Duodenal mucosa (tissue), 2 donors: Measurements from ENCODE around the gene NDUFV1.

Experiments used
- H3K27ac ChIP-seq: one replicate; pipeline ENCODE4 v1.7.0; 2013; ENCODE audit warnings: low read depth, low read length
- H3K27me3 ChIP-seq, 2 donors: one replicate each; pipeline ENCODE4 v1.7.0; 2013; ENCODE audit warnings: low read length in 2 of 2, control low read depth in 1 of 2; ENCODE audit not compliant: insufficient read depth in 2 of 2, control insufficient read depth in 1 of 2
- H3K36me3 ChIP-seq, 2 donors: one replicate each; pipeline ENCODE4 v1.7.0; 2013; ENCODE audit warnings: low read length in 2 of 2, control low read depth in 1 of 2; ENCODE audit not compliant: insufficient read depth in 2 of 2, control insufficient read depth in 1 of 2
- H3K4me1 ChIP-seq, 2 donors: one replicate each; pipeline ENCODE4 v1.7.0; 2013; ENCODE audit warnings: low read length in 2 of 2, control low read depth in 1 of 2; ENCODE audit not compliant: insufficient read depth in 2 of 2, control insufficient read depth in 1 of 2
- H3K4me3 ChIP-seq, 2 donors: one replicate each; pipeline ENCODE4 v1.7.0; 2013; ENCODE audit warnings: low read length in 2 of 2, low read depth in 1 of 2
- H3K9ac ChIP-seq, 2 donors: one replicate each; pipeline ENCODE4 v1.7.0; 2013; ENCODE audit warnings: low read length in 2 of 2, low read depth in 1 of 2
- H3K9me3 ChIP-seq, 2 donors: one replicate each; pipeline ENCODE4 v1.7.0; 2013; ENCODE audit warnings: low read length in 2 of 2, control low read depth in 1 of 2; ENCODE audit not compliant: control insufficient read depth in 1 of 2

Gene NDUFV1

DNA sequence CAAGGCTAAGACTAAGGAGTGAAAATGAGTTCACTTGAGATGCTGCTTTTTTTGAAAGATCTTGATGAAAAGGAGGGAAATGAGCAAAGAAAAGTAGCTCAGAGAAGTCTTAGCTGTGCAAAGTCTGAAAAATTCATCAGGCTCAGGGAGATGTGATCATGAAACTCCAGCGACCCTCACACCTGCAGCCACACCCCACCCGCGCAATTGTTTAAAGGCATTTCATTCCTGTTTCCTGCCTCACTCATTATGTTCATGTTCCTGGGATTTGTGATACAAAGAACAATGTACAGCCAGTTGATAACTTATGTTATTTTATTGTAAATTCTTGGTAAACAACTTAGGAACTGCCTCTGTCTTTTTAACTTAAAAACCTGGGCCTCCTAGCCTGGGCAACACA is 31.8 kb upstream of the NDUFV1 start:
- H3K4me3 ChIP-seq, result no peak overlapping the region
- H3K36me3 ChIP-seq, result no peaks in the 10 kb centered on the region
- H3K9ac ChIP-seq, result no peak overlapping the region
- peaks cover 2 to 6% of the 10 kb centered on the region in 2 donors for H3K27me3 ChIP-seq
- H3K27ac ChIP-seq, result no peak overlapping the region
- peaks cover 10 to 19% of the 10 kb centered on the region in 2 donors for H3K4me1 ChIP-seq
- H3K9me3 ChIP-seq, result no peaks in the 10 kb centered on the region

DNA sequence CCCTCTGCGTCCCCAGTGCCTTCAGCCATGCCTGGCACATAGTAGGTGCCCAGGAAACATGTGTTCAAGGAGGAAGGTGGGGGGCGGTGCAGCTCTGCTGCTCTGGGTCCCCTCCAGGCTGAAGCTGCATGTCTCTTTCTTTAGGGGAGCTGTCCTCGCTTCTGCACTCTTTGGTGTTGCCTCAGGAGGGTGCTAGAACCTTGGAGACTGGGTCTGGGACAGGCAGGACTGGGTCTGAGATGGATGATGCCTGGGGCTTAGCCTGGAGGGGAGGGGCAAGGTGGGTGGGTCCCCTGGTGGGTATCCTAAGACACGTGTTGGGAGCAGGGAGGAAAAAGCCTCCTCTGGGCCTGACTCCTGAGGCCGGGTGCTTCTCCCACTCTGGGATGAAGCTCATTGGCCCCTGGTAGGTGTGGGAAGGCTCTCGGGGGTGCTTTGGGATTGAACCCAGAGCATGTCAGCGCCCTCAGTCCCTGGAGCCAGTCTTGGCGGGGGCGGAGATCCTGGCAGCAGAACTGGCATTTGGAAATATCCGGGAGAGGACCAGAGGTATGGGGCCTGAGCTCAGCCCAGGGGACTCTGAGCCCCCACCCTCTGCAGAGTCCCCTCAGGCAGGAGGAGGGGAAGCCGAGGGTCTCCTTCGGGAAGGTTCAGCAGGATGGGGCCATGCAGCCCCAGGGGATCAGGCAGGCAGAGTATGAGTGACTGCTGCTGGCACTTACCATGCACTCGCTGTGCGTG is 29.8 kb upstream of the NDUFV1 start:
- H3K36me3 ChIP-seq, result no peaks in the 10 kb centered on the region
- H3K9ac ChIP-seq, result no peak overlapping the region

DNA sequence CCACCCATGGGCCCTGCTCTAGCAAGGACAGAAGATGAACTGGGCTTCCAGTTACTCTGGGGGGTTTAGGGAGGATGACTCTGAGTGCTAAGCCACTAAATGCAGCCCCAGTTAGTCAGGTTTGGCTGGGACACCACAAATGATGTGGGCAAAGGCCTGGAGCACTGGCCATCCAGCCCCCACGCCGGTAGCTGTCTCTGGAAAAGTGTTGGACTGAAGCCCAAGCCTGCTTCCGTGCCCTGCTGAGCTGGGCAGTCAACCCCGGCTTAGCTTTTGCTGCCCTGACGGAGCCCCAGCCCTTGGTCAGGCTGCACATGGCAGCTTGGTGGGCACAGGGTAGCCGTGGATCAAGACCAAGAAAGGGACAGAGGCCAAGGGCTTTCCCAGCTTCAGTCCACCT is 28.8 kb upstream of the NDUFV1 start:
- no peak overlapping the region for H3K27ac ChIP-seq
- H3K4me1 ChIP-seq, result peaks cover 27 to 29% of the 10 kb centered on the region in 2 donors
- no peaks in the 10 kb centered on the region for H3K9me3 ChIP-seq
- peaks cover 2 to 6% of the 10 kb centered on the region in 2 donors for H3K27me3 ChIP-seq
- H3K36me3 ChIP-seq, result no peaks in the 10 kb centered on the region
- no peak overlapping the region for H3K9ac ChIP-seq
- no peak overlapping the region for H3K4me3 ChIP-seq

More for the DNA sequence above, 29.8 kb upstream of the NDUFV1 start:
- Histone ChIP-seq H3K4me1 (peaks cover 18 to 20% of the 10 kb centered on the region in 2 donors), H3K27ac (no peak overlapping the region), H3K4me3 (no peak overlapping the region), H3K9me3 (no peaks in the 10 kb centered on the region), H3K27me3 (peaks cover 2 to 6% of the 10 kb centered on the region in 2 donors)

DNA sequence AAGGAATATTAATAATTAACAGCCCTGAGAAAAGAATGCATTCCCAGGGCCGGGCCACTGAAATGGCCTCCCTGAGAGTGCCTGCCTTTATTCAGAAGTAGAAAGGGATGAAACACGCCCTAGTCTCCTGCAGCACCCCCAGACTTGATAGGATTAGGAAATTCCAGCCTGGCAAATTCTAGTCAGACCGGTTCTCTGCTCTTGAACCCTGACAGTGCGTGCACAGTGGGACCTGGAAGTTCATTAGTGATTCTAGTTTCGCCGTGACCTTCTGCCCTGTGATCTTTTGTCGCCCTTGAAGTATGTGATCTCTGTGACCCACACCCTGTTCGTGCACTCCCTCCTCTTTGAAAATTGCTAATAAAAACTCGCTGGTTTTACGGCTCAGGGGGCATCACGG is 25.3 kb upstream of the NDUFV1 start:
- Histone ChIP-seq H3K27ac (peak overlapping the region; percentile 22), H3K27me3 (peaks cover 2 to 3% of the 10 kb centered on the region in 2 donors), H3K9me3 (no peaks in the 10 kb centered on the region), H3K4me1 (peaks cover 37 to 43% of the 10 kb centered on the region in 2 donors), H3K36me3 (peaks cover 10 to 14% of the 10 kb centered on the region in 2 donors), H3K4me3 (no peak overlapping the region), H3K9ac (no peak overlapping the region)

DNA sequence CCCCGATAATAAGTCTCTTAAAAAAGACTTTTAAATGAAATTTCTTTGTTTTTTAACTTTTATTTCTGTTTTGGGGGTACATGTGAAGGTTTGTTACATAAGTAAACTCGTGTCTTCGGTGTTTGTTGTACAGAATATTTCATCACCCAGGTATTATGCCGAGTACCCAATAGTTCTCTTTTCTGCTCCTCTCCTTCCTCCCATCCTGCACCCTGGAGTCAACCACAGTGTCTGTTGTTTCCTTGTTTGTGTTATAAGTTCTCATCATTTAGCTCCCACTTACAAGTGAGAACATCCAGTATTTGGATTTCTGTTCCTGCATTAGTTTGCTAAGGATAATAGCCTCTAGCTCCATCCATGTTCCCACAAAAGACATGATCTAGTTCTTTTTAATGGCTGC is 24.7 kb upstream of the NDUFV1 start:
- H3K9ac ChIP-seq, result no peak overlapping the region
- no peak overlapping the region for H3K4me3 ChIP-seq
- no peak overlapping the region for H3K27ac ChIP-seq
- no peaks in the 10 kb centered on the region for H3K9me3 ChIP-seq
- H3K4me1 ChIP-seq, result peaks cover 37 to 43% of the 10 kb centered on the region in 2 donors
- peaks cover 2 to 3% of the 10 kb centered on the region in 2 donors for H3K27me3 ChIP-seq
- peaks cover 14 to 16% of the 10 kb centered on the region in 2 donors for H3K36me3 ChIP-seq

DNA sequence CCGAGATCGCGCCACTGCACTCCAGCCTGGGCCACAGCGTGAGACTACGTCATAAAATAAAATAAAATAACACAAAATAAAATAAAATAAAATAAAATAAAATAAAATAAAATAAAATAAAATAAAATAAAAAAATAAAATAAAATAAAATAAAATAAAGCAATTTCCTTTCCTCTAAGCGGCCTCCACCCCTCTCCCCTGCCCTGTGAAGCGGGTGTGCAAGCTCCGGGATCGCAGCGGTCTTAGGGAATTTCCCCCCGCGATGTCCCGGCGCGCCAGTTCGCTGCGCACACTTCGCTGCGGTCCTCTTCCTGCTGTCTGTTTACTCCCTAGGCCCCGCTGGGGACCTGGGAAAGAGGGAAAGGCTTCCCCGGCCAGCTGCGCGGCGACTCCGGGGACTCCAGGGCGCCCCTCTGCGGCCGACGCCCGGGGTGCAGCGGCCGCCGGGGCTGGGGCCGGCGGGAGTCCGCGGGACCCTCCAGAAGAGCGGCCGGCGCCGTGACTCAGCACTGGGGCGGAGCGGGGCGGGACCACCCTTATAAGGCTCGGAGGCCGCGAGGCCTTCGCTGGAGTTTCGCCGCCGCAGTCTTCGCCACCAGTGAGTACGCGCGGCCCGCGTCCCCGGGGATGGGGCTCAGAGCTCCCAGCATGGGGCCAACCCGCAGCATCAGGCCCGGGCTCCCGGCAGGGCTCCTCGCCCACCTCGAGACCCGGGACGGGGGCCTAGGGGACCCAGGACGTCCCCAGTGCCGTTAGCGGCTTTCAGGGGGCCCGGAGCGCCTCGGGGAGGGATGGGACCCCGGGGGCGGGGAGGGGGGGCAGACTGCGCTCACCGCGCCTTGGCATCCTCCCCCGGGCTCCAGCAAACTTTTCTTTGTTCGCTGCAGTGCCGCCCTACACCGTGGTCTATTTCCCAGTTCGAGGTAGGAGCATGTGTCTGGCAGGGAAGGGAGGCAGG is 23.2 kb upstream of the NDUFV1 start, which contains the start of gene GSTP1:
TSS of gene GSTP1 (plus strand) at position 566 of the 958 bp plus-strand sequence. CDS start at position 598, 32 bp downstream.
- Histone ChIP-seq H3K4me1 (peaks cover 33 to 43% of the 10 kb centered on the region in 2 donors), H3K27me3 (peaks cover 0 to 2% of the 10 kb centered on the region in 2 donors), H3K27ac (peak within 1 kb of the TSS; percentile 93), H3K9ac (peak within 1 kb of the TSS; percentile 84 to 95), H3K4me3 (peak within 1 kb of the TSS; percentile 69 to 84), H3K9me3 (no peaks in the 10 kb centered on the region), H3K36me3 (peaks cover 14 to 21% of the 10 kb centered on the region in 2 donors)

DNA sequence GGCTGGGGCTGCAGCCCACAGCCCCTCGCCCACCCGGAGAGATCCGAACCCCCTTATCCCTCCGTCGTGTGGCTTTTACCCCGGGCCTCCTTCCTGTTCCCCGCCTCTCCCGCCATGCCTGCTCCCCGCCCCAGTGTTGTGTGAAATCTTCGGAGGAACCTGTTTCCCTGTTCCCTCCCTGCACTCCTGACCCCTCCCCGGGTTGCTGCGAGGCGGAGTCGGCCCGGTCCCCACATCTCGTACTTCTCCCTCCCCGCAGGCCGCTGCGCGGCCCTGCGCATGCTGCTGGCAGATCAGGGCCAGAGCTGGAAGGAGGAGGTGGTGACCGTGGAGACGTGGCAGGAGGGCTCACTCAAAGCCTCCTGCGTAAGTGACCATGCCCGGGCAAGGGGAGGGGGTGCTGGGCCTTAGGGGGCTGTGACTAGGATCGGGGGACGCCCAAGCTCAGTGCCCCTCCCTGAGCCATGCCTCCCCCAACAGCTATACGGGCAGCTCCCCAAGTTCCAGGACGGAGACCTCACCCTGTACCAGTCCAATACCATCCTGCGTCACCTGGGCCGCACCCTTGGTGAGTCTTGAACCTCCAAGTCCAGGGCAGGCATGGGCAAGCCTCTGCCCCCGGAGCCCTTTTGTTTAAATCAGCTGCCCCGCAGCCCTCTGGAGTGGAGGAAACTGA is 22.4 kb upstream of the NDUFV1 start:
- Histone ChIP-seq H3K36me3 (peaks cover 14 to 26% of the 10 kb centered on the region in 2 donors), H3K4me1 (peaks cover 28 to 38% of the 10 kb centered on the region in 2 donors), H3K27me3 (peaks cover 0 to 2% of the 10 kb centered on the region in 2 donors), H3K4me3 (peak overlapping the region; percentile 69 to 84), H3K9me3 (no peaks in the 10 kb centered on the region), H3K9ac (peak overlapping the region; percentile 84 to 95), H3K27ac (peak overlapping the region; percentile 93)

DNA sequence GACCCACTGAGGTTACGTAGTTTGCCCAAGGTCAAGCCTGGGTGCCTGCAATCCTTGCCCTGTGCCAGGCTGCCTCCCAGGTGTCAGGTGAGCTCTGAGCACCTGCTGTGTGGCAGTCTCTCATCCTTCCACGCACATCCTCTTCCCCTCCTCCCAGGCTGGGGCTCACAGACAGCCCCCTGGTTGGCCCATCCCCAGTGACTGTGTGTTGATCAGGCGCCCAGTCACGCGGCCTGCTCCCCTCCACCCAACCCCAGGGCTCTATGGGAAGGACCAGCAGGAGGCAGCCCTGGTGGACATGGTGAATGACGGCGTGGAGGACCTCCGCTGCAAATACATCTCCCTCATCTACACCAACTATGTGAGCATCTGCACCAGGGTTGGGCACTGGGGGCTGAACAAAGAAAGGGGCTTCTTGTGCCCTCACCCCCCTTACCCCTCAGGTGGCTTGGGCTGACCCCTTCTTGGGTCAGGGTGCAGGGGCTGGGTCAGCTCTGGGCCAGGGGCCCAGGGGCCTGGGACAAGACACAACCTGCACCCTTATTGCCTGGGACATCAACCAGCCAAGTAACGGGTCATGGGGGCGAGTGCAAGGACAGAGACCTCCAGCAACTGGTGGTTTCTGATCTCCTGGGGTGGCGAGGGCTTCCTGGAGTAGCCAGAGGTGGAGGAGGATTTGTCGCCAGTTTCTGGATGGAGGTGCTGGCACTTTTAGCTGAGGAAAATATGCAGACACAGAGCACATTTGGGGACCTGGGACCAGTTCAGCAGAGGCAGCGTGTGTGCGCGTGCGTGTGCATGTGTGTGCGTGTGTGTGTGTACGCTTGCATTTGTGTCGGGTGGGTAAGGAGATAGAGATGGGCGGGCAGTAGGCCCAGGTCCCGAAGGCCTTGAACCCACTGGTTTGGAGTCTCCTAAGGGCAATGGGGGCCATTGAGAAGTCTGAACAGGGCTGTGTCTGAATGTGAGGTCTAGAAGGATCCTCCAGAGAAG is 21.6 kb upstream of the NDUFV1 start:
- Histone ChIP-seq H3K9me3 (no peaks in the 10 kb centered on the region), H3K9ac (peak overlapping the region; percentile 44 to 95), H3K4me3 (peak overlapping the region; percentile 69 to 84), H3K27me3 (no peaks in the 10 kb centered on the region), H3K36me3 (peaks cover 14 to 26% of the 10 kb centered on the region in 2 donors), H3K4me1 (peaks cover 21 to 30% of the 10 kb centered on the region in 2 donors), H3K27ac (no peak overlapping the region)

DNA sequence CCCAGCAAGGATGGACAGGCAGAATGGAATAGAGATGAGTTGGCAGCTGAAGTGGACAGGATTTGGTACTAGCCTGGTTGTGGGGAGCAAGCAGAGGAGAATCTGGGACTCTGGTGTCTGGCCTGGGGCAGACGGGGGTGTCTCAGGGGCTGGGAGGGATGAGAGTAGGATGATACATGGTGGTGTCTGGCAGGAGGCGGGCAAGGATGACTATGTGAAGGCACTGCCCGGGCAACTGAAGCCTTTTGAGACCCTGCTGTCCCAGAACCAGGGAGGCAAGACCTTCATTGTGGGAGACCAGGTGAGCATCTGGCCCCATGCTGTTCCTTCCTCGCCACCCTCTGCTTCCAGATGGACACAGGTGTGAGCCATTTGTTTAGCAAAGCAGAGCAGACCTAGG is 20.8 kb upstream of the NDUFV1 start:
- no peak overlapping the region for H3K27ac ChIP-seq
- no peak overlapping the region for H3K9ac ChIP-seq
- no peak overlapping the region for H3K4me3 ChIP-seq
- H3K9me3 ChIP-seq, result no peaks in the 10 kb centered on the region
- peaks cover 21 to 28% of the 10 kb centered on the region in 2 donors for H3K4me1 ChIP-seq
- H3K36me3 ChIP-seq, result peaks cover 14 to 26% of the 10 kb centered on the region in 2 donors
- H3K27me3 ChIP-seq, result no peaks in the 10 kb centered on the region
